MM.1S (cell line): Measurements from ENCODE around the gene HSF4.

Source experiments
- EZH2phosphoT487 ChIP-seq: fragments of 300-600 bp; sonication (generic); IDR thresholded peaks from 2 replicates; pipeline ENCODE4 v1.6.1; 2018; ENCODE audit warnings: antibody characterized with exemption, low read length
- TF ChIP-seq, protein P1 (sequence below): fragments of 300-600 bp; sonication (generic); IDR thresholded peaks from 2 replicates; pipeline ENCODE4 v1.5.1; 2016; ENCODE audit warnings: antibody characterized with exemption, low read length, mixed read lengths

DNA sequence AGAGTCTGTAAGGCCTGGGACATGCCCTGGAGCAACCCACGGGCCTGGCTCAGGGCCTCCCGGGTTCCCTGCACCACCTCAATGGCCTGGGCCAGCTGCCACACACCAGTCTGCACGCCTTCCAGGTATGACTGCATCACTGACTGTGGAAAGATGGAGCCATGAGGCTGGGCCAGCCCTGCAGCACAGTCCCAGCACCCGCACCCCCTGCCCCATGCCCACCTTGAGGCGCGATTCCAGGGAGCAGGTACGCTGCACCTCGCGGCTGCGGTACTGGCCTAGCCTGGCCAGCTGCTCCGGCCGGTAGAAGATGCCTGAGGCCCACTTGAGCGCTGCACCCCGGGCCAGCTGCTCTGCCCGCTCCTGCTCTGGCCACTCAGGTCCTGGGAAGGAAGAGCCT lies 24.3 kb downstream of the HSF4 start:
- no peak for TF ChIP-seq EZH2phosphoT487
- TF ChIP-seq, protein P1, sequence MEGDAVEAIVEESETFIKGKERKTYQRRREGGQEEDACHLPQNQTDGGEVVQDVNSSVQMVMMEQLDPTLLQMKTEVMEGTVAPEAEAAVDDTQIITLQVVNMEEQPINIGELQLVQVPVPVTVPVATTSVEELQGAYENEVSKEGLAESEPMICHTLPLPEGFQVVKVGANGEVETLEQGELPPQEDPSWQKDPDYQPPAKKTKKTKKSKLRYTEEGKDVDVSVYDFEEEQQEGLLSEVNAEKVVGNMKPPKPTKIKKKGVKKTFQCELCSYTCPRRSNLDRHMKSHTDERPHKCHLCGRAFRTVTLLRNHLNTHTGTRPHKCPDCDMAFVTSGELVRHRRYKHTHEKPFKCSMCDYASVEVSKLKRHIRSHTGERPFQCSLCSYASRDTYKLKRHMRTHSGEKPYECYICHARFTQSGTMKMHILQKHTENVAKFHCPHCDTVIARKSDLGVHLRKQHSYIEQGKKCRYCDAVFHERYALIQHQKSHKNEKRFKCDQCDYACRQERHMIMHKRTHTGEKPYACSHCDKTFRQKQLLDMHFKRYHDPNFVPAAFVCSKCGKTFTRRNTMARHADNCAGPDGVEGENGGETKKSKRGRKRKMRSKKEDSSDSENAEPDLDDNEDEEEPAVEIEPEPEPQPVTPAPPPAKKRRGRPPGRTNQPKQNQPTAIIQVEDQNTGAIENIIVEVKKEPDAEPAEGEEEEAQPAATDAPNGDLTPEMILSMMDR: no peak
